CD4-positive, alpha-beta T cell treated with Interleukin-15 for 1 hour (primary cell): ENCODE data around the gene SLC27A1.
"Not testable (repeated sequence)": the region's sequence is repeated elsewhere in the genome, so short reads cannot be mapped to it uniquely, and the experiment has no call there.

Source experiments
- DNase-seq: peaks from one replicate; pipeline ENCODE4 v3.0.0-alpha.2; 2020

Gene SLC27A1

DNA sequence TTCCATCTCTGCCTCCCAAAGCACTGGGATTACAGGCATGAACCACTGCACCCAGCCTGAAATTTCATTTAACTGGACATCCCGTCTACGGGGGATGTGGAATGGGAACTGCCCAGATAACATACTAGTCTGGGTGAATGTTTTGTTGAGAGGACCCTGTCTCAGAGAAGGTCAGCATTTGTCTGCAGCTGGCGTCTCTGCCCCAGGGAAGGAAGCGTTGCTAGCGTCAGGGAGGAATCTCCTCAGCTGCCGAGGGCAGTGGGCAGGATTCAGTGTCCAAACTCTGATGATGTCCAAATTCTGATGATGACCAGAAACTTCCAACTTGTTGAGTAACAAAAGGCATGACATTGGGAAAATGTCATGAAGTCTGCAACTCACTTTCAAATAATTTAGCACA lies 12.7 kb upstream of the SLC27A1 start:
- no peak for DNase-seq

DNA sequence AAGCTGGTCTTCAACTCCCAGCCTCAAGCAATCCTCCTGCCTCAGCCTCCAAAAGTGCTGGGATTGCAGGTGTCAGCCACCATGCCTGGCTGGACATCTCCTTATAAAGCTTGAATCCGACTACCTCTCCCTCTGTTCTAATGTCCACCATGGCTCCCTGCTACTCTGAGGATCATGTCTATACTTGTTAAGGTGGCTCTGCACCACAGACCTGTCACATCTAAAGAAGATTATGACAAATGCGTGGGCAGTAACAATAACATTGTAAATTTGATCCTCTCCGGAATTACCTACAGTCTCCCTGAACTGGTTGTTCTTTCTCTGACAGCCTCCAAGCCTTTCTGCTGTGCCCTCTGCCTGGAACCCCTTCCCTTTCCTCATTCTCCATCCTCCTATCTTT lies 11.4 kb upstream of the SLC27A1 start:
- no peak for DNase-seq

DNA sequence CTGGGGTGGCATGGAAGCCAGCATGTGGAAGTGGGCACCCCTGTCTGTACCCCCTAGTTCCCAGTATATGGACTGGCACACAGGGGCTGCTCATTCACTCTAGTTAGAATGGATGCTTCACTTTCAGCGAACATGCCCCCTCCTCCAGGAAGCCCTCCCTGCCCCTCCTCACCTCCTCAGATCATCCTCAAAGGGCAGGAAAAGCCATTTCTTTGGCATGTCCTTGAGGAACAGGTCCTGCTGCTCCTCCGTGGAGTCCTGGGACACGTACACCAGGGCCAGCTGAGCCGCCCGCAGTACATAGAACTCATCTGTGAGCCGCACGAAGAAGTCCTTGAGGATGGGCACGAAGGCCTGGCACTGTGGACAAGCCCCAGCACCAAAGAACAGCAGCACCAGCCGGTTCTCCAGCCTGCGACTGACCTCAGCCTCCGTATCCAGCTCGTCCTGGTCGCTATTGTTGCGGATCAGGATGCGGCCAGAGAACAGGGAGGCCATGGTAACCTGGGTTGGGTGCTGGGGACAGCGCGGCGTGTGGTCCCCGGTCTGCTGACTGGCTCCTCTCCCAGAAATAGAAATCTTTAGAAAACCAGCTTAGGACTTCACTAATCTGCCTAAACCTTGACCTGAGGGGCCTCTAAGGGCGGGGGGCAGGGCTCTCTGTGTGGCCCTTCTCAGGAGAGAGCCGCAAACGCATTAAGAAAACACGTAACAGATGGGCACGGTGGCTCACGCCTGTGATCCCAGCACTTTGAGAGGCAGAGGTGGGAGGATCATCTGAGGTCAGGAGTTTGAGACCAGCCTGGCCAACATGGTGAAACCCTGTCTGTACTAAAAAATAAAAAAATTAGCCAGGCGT lies 9.7 kb upstream of the SLC27A1 start, which contains the start of gene NXNL1:
Gene NXNL1 (minus strand): TSS at position 555 of the 859 bp plus-strand sequence. CDS start 57 bp downstream, at position 498.
- no peak for DNase-seq

DNA sequence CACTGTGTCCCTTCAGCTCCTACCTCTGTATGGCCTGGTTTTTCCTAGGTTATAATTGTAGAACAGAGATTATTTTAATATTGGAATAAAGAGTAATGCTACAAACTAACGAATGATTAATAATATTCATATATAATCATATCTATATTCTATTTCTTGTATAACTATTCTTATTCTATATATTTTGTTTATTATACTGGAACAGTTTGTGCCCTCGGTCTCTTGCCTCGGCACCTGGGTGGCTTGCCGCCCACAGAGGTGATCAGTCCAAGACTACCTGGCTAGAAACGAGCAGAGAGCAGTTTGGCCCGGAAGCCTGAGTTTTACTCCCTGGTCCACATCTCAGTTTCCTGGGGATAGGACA lies 3.9 kb upstream of the SLC27A1 start:
- no peak for DNase-seq

DNA sequence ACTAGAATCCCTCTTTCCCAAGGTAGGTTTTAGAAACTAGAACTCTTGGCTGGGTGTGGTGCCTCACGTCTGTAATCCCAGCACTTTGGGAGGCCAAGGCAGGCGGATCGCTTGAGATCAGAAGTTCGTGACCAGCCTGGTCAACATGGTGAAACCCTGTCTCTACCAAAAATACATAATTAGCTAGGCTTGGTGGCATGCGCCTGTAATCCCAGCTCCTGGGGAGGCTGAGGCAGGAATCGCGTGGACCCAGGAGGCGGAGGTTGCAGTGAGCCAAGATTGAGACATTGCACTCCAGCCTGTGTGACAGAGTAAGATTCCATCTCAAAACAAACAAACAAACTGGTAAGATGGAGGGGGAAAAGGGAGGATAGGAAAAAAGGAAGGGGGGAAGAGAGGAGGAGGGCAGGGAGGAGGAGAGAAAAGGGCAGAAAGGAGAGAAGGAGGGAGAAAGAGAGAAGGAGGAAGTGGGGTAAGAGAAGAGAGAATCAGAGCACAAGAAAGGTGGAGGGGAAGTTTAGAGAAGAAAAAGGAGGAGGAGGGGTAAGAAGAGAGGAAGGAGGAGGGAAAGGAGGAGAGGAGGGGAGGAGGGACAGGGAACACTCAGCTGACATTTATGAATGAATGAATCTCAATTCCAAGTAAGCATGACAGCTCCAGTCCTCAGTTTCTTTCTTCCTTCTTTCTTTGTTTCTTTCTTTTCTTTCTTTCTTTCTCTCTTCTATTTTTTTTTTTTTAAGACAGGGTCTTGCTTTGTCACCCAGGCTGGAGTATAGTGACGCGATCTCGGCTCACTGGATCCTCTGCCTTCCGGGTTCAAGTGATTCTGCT lies 2.6 kb upstream of the SLC27A1 start:
- DNase-seq: no peak

DNA sequence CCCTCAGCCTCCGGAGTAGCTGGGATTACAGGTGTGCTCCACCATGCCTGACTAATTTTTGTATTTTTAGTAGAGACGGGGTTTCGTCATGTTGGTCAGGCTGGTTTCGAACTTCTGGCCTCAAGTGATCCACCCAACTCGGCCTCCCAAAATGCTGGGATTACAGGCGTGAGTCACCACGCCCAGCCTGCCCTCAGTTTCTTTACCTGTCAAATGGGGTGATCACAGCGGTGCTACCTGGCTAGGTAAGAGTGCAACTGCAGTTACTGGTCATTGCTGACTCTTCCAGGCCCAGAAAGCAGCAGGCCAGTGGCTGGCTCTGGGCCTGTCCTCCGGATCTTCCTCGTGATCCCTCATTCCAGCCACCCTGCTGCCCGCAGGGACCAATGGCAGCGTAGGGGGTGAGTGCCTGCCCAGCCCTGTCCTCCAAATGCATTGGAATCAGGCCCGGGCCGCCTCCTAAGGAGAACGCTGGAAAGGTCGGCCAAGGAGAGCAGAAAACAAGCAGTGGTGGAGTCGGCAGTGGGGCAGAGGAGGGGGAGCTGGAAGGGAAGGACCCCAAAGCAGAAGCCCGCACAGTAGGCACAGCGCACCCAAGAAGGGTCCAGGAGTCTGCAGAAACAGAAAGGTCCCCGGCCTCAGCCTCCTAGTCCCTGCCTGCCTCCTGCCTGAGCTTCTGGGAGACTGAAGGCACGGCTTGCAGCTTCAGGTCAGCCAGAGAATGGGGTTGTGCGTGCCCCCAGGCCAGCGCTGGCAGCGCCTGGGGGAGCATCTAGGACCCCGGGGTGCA lies 1.8 kb upstream of the SLC27A1 start:
- no peak for DNase-seq

DNA sequence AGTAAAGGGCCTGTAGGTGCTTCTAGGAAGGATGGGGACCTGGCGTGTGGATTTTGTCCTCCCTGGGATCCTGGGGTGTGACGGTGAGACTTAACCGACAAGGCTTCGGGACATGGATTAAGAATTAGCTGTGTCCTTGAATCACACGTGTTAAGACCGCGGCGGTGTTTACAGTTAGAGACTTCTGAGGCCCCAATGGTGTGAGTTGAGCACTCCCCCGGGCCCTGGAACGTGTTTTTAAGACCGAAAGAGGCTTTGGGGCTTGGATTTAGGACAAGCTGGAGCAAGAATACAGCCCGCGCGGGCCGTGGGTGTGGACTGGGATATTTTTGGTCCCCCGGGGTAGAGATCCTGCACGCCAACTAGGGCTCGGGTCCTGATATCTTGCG lies 1.2 kb upstream of the SLC27A1 start:
- no peak for DNase-seq

DNA sequence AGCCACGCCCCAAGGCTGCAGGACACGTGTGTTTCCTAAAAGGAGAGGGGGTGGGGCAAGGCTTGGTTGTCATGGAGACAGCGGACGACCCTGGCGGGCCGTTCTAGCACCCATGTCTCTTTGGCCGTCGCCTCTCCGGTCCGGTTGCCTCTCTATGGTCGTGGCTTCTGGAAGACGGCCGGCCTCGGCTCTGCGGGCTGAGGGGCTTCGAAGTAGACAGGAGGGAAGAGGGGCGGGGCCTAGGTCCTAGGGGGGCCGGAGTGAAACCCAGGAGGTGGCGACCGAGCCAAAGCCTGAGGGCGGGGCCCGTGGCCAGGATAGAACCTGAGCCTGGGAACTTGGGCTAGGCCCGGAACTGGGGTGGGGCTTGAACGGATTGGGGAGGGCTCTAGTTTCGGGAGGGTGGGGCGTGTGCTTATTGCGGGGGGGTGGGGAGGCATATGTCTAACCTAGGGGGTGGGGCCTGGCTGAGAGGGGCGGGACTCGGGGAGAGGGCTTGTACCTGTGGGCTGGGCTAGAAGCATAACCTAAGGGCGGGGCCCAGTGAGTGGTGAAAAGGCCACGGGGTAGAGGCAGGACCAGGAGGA lies 750 bp upstream of the SLC27A1 start:
- peak; percentile 96 for DNase-seq

DNA sequence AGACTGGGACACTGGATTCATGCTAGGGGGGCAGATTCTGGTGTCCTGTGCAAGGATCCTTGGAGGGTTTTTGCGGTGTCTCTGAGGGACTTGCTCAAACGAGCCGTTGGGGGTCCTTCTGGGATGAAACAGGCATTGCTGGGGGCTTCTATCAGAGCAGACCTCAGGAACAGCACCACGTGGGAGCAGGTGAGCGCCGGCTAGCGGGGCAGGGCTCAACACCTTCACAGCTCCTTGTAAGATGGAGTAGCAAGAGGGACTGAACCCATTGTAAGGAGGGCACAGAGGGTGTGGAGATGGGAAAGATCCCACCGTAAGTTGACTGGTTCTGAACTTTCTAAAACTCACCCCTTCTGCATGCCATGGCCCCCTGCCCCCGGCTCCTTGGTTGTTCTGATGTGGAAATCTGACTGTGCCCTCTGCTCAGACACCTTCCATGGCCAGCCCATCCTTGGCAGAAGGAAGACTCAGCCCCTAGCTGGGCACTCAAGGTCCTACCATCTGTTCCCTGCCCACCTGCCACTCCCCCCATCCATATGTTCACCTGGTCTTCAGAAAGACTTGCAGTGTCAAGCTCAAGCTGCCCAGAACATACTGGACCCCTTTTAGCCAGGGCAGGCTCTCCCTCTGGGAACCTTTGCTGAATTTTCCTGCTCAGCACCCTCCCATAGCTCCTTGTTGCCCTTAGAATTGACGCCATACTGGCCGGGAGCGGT lies 1.2 kb downstream of the SLC27A1 start:
- no peak for DNase-seq

DNA sequence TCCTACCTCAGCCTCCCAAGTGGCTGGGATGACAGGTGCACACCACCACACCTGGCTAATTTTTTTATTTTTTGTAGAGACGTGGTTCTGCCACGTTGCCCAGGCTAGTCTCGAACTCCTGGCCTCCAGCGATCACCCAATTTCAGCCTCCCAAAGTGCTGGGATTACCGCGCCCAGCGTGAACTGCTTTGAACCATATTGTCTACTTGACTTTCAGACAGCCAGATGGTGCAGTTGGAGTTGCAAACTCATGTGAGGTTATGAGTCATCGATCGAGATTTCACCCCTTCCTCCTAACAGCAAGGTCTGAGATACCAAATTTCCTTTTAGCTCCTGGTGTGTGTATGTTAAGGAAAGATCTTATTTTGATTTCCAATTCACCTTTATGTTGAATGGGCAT lies 2.7 kb downstream of the SLC27A1 start:
- DNase-seq: peak; percentile 38

DNA sequence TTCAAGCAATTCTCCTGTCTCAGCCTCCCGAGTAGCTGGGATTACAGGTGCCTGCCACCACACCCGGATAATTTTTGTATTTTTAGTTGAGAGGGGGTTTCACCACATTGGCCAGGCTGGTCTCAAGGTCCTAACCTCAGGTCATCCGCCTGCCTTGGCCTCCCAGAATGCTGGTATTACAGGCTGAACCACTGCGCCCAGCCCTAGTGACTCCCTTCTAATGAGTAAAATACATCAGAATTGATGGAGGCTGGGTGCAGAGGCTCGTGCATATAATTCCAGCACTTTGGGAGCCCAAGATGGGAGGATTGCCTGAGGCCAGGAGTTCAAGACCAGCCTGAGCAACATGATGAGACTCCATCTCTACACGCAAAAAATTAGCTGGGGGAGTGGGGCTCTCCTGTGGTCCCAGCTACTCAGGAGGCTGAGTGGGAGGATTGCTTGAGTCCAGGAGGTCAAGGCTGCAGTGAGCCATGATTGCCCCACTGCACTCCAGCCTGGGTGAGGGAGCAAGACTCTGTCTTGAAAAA lies 4.8 kb downstream of the SLC27A1 start:
- DNase-seq: not testable (repeated sequence)

DNA sequence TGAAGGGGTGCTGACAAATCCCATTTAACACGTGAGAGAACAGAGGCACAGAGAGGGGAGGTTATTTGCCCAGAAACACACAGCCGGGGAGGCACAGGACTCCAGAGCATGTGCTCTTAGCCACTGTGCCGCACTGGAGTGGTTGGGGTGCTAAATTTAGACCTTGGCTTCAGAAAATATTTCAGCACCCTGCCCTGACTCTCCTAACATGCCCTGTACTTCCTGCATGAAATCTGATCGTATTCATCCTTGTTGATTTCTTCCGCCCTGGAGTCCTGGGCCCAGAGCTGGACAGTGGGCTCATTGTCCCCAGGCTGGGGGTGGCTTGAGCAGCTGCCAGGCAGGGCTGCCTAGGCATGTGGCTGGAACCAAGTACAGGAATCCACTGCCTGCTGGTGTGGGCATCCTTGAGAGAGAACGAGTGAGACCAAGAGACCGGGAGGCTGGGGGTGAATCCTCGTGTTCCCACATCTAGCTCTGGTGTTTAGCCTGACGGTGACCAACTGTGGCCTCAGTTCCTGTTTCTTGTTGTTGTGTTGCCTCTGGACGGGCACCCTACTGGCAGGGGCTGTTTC lies 5.3 kb downstream of the SLC27A1 start:
- no peak for DNase-seq

DNA sequence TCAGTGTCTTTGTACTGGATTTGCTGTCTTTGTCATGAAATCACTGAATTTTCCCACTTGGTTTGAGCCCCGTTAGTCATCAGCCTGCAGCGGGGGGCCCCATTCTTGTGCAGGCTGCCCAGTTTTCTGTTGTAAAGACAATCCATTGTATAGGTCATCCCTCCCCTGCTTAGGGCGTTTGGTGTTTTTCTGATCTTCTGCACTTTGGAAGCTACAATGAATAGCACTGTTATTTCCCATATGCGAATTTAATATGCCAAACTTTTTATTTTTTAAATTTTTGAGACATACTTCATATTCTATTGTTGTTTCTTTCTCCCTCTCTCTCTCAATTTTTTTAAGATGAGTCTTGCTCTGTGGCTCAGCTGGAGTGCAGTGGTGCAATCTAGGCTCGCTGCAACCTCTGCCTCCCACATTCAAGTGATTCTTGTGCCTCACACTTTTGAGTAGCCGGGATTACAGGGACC lies 9.0 kb downstream of the SLC27A1 start:
- DNase-seq: no peak

DNA sequence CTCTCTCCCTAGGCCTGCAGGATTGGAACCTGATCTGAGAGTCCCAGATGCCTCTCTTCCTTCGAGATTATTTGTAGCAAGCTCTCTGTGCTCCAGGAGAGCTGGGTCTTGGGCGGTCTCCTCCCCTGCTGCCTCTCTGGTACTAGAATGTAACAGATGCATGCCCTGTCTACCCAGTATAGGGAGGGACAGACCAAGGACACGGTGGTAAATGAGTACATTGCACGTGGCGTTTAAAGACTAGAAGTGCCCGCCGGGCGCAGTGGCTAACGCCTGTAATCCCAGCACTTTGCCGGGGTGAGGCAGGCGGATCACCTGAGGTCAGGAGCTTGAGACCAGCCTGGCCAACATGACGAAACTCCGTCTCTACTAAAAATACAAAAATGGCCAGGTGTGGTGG lies 11.7 kb downstream of the SLC27A1 start:
- DNase-seq: no peak

DNA sequence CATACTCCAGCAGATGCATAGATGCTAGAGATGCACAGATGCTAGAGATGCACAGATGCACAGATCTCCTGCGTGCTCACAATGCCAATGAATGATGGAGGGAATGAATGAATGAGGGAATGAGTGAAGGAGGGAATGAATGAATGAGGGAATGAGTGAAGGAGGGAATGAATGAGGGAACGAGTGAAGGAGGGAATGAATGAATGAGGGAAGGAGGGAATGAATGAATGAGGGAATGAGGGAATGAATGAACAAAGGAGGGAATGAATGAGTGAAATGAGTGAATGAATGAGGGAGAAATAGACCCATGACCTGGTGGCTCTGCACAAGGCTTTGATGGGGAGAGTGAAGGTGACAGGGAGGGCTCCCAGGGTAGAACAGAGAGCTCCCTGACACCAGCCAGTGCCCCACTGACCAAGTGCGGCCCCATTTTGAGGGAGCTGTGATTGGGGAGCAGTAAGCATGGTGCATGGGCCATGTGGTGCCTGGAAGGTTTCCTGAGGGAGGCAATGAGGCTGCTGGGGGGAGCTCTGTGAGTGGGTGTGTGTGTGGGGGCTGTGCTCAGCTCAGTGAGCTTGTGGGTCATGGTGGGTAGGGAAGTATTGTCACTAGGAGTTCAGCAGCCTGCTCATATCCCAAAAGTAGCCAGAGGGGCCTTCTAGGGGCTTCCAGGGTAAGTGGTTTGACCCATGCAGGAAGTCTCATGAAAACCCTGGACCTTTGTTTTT lies 12.7 kb downstream of the SLC27A1 start:
- no peak for DNase-seq

DNA sequence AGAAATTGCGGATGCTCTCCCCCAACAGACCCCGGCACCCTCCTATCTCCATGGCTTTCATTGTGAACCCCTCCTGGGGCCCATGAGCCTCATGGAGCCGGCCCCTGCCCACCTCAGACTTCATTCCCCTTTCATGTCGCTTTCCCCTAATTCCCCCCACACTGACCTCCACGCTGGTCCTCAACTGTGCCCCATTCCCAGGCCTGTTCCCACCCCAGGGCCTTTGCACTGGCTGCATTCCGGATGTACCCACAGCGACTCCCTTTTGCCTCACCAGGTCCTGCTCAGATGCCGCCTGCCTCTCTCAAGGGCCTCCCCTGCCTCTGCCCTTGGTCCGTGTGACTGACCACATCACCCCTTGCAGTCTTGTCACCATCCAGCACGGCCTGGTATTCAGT lies 13.3 kb downstream of the SLC27A1 start:
- DNase-seq: no peak

DNA sequence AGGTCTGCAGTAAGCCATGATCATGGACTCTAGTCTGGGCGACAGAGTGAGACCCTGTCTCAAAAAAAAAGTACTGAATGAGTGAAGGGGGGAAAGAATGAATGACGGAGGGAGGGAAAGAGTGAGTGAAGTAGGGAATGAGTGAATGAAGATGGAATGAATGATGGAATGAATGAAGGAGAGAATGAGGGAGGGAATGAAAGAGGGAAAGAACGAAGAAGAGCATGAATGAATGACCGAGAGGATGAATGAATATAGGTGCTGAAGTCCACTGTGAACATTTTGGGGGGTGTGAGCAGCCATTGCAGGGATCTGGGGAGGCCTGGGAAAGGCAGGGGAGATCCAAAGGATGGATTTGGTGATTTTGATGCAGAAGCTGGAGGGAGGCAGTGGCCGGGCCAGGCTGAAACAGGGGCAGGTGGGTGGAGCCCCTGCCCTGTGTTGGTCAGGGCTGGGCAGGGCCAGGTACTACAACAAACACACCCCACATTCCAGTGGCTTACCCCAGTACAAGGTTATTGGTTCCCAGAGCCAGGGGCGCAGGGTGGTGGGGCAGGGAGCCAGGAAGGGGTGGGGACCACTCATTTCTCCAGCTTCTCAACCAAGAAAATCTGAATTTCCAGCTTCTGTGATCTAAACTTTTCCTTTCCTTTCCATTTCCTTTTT lies 14.3 kb downstream of the SLC27A1 start:
- no peak for DNase-seq

DNA sequence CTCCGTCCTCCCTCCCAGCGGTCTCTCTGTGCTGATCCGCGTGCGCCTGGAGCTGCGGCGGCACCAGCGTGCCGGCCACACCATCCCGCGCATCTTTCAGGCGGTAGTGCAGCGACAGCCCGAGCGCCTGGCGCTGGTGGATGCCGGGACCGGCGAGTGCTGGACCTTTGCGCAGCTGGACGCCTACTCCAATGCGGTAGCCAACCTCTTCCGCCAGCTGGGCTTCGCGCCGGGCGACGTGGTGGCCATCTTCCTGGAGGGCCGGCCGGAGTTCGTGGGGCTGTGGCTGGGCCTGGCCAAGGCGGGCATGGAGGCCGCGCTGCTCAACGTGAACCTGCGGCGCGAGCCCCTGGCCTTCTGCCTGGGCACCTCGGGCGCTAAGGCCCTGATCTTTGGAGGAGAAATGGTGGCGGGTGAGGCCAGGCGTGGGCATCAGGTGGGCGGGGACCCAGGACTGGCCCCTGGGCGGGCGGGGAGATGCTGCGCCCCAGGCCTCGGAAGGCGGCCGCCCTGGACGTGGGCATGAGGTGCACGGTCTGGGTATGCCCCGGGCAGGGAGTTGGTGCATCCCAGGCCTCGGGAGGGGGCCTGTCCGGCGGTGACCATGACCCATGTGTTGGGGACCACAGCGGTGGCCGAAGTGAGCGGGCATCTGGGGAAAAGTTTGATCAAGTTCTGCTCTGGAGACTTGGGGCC lies 16.4 kb downstream of the SLC27A1 start:
- DNase-seq: no peak
